GM12872 (cell line): ENCODE measurements around the gene SNRNP27.

Source experiments
- TF ChIP-seq, protein P1 (sequence below): IDR thresholded peaks from 3 replicates; pipeline ENCODE4 v1.5.1; 2011; ENCODE audit warnings: low read depth, mild to moderate bottlenecking, low read length, moderate library complexity; ENCODE audit not compliant: insufficient read depth

Gene SNRNP27

DNA sequence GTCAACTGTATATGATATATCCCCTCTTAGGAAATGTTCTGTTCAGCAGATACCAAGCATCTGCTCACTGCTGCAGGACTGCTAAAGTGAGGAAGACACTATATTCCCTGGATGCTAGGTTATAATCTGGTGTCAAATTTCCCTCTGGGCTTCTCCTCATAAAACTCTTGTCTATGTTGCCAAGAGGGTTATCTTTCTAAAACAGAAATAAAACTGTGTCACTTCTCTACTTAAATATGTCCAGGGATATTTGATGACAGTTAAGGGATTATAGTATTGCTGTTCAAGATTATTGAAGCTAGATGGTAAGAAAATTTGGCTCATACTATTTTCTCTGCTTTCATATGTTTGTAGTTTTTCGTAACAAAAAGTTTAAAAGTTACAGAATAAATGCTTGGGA, 30.5 kb upstream of the SNRNP27 start:
- TF ChIP-seq, protein P1, sequence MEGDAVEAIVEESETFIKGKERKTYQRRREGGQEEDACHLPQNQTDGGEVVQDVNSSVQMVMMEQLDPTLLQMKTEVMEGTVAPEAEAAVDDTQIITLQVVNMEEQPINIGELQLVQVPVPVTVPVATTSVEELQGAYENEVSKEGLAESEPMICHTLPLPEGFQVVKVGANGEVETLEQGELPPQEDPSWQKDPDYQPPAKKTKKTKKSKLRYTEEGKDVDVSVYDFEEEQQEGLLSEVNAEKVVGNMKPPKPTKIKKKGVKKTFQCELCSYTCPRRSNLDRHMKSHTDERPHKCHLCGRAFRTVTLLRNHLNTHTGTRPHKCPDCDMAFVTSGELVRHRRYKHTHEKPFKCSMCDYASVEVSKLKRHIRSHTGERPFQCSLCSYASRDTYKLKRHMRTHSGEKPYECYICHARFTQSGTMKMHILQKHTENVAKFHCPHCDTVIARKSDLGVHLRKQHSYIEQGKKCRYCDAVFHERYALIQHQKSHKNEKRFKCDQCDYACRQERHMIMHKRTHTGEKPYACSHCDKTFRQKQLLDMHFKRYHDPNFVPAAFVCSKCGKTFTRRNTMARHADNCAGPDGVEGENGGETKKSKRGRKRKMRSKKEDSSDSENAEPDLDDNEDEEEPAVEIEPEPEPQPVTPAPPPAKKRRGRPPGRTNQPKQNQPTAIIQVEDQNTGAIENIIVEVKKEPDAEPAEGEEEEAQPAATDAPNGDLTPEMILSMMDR = no peak

DNA sequence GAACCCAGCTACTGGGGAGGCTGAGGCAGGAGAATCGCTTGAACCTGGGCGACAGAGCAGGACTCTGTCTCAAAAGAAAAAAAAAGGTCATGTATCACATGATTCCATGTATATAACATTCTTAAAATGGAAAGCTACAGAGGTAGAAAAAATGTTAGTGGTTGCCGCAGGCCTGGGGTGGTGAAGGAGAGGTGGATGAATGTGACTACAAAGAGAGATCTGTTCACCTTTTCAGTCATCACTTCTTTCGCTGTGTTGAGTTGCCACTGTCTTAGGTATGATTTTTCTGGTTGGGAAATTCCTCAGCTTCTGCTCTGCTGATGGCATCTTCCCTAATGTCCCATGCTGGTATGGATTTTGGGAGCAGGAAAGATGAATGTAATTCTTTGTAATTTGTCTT, 5.3 kb upstream of the SNRNP27 start:
- TF ChIP-seq, protein P1 = no peak

DNA sequence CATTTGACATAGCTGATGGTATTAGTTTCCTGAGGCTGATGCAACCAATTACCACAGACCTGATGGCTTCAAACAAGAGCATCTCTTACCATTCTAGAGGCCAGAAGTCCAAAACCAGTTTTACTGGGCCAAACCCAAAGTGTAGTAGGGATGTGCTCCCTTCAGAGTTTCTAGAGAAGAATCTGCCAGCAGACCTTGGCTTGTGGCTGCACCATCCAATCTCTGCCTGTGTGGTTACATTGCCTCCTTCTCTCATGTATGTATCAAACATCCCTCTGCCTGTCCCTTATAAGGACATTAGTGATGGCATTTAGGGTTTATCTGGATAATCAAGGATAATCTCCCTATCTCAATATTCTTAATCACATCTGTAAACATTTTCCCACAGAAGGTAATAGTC, 4.5 kb upstream of the SNRNP27 start:
- TF ChIP-seq, protein P1 = no peak

DNA sequence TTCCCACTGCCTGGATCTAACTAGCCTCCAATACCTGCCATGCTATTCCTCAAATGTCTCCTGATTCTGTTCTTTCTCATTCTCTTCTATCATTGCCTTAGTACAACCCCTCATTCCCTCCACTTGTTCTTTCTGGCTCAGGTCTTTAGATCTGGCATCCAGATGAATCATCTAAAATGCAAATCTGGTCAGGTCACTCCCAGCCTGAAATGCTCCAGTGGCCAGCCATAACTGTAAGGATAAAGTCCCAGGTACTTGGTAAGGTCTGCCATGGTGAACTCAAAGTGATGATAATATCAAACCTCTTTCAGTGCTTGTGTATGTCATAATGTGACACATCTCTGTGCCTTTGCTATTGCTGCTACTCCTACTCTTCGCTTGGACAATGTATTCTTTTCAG, 2.9 kb upstream of the SNRNP27 start:
- TF ChIP-seq, protein P1 = no peak

DNA sequence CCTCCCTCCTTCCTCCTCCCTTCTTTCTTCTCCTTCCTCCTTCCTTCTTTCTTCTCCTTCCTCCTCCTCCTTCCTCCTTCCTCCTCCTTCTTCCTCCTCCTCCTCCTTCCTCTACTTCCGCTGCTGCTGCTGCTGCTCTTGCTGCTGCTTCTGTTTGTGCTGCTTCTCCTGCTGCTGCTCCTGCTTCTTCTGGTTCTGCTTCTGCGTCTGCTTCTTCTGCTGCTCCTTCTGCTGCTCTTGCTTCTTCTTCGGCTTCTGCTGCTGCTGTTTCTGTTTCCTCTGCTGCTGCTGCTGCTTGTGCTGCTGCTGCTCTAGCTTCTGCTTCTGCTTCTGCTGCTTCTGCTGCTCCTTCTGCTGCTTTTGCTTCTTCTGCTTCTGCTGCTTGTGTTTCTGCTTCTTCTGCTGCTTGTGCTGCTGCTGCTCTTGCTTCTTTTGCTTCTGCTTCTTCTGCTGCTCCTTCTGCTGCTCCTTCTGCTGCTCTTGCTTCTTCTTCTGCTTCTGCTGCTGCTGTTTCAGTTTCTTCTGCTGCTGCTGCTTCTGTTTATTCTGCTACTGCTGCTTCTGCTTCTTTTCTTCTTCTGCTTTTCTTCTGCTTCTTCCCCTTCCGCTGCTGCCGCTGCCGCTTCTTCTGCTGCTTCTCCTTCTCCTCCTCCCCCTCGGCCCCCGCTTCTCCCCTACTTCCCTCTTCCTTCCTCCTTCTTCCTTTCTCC, 8.6 kb downstream of the SNRNP27 start:
- TF ChIP-seq, protein P1 = no peak

DNA sequence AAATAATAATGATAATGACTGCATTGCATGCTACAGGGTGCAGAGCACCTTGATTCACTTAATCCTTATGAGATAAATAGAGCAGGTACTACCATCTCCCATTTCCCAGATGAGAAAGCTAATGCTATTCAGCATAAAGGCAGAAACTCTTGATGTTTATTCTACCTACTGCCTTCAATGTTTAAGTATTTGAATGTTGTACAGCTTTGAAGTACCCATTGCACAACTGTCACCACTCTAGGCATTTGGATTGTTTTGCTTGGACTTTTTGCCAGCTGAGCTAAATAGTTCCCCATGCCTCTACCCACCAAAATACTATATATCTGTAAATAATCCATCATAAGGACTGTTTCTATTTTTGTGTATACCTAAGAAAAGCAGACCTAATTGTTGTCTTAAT, 13.5 kb downstream of the SNRNP27 start:
- TF ChIP-seq, protein P1 = no peak

DNA sequence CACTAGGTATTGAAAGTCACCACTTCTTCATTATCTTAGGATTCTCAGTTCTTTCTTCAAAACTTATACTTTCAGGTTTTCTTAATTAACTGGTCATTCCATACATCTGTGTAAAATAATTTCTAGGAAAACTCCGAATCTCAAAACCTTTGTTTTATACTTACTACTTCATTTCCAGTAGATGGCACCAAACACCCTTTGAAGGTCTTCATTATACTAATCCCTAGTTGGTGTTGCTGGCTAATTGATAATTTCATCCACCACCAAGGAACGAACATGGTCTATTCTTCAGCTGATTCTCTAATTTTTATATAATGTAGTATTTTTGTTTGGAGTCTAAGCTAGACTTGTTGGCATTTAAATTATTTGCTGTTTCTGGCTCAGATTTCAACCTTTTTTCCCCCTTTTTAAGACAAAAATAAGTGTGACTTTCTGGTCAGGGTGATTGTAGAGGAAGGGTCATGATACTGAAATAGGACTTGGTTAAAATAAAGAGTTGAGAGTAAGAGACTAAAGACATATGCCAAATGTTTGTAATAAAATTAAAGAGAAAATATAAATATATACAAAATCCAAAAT, 18.3 kb downstream of the SNRNP27 start:
- TF ChIP-seq, protein P1 = peak; percentile 38; the same call in 1 of the 3 replicates
